Progenitor cell of endocrine pancreas (in vitro differentiated cells): ENCODE results near the gene KANK2. TPM values are rescaled to one million over a fixed set of nuclear protein-coding genes. Genes with fewer than 3 reads are reported as not detected.
A peak's percentile ranks its signal among the peaks of the same experiment; 100 is the strongest.

Source experiments
- DNase-seq: peaks from one replicate; pipeline ENCODE4 v3.0.0; 2021; ENCODE audit warnings: low spot score; ENCODE audit not compliant: unreplicated experiment
- H3K27ac Mint-ChIP-seq: 2 replicates; pipeline ENCODE4 v1.8.0; 2021; ENCODE audit warnings: mild to moderate bottlenecking, moderate library complexity, mixed read lengths
- H3K27me3 Mint-ChIP-seq: 2 replicates; pipeline ENCODE4 v1.8.0; 2021; ENCODE audit warnings: mixed read lengths
- H3K36me3 Mint-ChIP-seq: 2 replicates; pipeline ENCODE4 v1.8.0; 2022; ENCODE audit warnings: mixed read lengths; ENCODE audit not compliant: insufficient read depth
- H3K4me1 Mint-ChIP-seq: 2 replicates; pipeline ENCODE4 v1.8.0; 2021; ENCODE audit warnings: low read depth, mixed read lengths
- H3K4me3 Mint-ChIP-seq: 2 replicates; pipeline ENCODE4 v1.8.0; 2021; ENCODE audit warnings: low read depth, mild to moderate bottlenecking, moderate library complexity, mixed read lengths
- H3K9me3 Mint-ChIP-seq: 2 replicates; pipeline ENCODE4 v1.8.0; 2021; ENCODE audit warnings: low read depth, mixed read lengths
- total RNA-seq: library from RNA; stranded (reverse); gene quantifications from 2 replicates; pipeline ENCODE4 v1.2.1, GENCODE V29; 2021
- TF ChIP-seq, protein P1 (sequence below): fragments of 200-600 bp; sonication (generic); IDR thresholded peaks from one replicate; pipeline ENCODE4 v1.5.0; 2021; ENCODE audit warnings: antibody characterized with exemption, mild to moderate bottlenecking; ENCODE audit not compliant: unreplicated experiment

KANK2 gene
- total RNA-seq, 1 donor from 2014 or later, result 27.6 TPM

DNA sequence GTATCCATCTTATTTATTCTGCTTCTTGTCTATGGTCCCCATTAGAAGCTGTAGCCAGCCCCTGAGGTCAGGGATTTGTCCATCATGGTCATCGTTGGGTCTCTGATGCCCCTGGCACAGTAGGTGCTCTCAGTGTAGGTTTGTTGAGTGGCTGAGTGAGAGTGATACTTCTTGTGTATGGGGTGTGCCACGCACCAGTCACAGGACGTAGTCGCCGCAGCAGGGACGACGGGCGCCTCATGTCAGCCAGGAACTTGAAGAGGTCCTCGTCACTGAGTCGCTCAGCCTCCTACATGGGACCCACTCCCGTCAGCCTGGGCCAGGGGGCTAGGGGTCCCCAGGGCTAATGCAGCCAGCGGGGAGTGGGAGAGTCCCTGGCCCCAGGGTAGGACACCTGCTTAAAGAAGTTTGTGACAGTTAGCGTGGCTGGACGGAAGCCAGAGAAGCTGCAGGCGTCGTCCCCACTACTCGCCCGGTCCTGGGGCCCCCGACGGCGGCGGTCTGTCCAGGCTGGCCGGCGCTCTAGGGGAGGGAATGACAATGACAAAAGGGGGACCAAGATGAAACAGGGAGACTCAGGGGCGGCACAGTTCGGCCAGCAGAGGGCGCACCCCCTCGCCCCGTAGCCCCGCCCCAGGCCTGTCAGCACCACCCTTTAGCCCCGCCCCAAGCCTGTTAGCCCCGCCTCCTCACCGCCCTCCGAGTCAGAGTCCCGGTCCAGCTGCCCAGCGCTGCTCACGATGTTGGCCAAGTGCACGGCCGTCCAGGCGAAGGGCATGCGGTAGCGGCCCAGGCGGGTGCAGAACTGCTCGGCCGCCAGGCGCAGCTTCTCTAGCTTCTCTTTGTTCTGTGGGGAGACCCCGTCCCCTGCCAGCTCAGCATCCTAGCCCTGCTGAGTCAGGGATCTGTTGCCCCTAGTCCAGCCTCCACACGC is 45.8 kb upstream of the KANK2 start:
- Mint-ChIP-seq H3K4me1 (no peaks in the 10 kb centered on the region), H3K27me3 (no peaks in the 10 kb centered on the region), H3K27ac (no peak overlapping the region), H3K9me3 (no peaks in the 10 kb centered on the region), H3K4me3 (no peak overlapping the region), H3K36me3 (peaks cover 31% of the 10 kb centered on the region)
- DNase-seq, result peak; percentile 78
- TF ChIP-seq, protein P1, sequence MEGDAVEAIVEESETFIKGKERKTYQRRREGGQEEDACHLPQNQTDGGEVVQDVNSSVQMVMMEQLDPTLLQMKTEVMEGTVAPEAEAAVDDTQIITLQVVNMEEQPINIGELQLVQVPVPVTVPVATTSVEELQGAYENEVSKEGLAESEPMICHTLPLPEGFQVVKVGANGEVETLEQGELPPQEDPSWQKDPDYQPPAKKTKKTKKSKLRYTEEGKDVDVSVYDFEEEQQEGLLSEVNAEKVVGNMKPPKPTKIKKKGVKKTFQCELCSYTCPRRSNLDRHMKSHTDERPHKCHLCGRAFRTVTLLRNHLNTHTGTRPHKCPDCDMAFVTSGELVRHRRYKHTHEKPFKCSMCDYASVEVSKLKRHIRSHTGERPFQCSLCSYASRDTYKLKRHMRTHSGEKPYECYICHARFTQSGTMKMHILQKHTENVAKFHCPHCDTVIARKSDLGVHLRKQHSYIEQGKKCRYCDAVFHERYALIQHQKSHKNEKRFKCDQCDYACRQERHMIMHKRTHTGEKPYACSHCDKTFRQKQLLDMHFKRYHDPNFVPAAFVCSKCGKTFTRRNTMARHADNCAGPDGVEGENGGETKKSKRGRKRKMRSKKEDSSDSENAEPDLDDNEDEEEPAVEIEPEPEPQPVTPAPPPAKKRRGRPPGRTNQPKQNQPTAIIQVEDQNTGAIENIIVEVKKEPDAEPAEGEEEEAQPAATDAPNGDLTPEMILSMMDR, result peak; percentile 71

DNA sequence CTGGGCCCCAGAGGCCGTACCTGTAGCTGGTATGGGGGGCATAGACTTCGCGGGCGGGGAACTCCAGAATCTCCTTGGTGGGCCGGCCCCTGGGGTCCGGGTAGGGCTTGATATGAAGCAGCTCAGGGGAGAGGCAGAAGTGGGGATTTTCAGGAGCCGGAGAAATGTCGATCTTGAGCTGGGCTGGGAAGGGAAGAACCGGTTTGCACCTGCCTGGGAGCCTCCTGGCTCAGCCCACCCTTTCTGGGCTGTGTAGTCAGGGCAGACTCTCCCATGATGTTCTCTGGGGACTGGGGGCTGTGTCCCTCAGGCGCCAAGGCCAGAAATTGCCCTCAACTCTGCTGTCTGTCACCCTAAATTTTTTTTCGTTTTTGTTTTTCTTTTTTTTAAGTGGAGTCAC is 44.7 kb upstream of the KANK2 start:
- Mint-ChIP-seq H3K4me3 (no peak overlapping the region), H3K27ac (no peak overlapping the region), H3K9me3 (no peaks in the 10 kb centered on the region), H3K36me3 (peaks cover 30% of the 10 kb centered on the region), H3K4me1 (peaks cover under 1% of the 10 kb centered on the region), H3K27me3 (no peaks in the 10 kb centered on the region)
- TF ChIP-seq, protein P1, result no peak
- DNase-seq, result no peak

DNA sequence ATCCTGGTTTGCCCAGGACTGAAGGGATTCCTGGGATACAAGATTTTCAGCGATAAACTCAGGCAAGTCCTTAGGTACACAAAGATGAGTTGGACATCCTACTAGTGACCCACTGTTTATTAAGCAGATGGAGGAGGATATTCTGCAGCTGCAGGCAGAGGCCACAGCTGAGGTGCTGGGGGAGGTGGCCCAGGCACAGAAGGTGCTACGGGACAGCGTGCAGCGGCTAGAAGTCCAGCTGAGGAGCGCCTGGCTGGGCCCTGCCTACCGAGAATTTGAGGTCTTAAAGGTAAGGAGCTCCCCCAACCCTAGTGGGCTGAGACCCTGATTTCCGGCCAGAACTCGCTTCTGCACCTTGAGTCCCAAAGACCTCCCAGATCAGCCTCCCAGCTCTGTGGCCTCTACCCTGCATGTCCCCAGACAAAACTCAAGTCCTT is 42.7 kb upstream of the KANK2 start:
- peaks cover 1% of the 10 kb centered on the region for H3K4me1 Mint-ChIP-seq
- H3K27ac Mint-ChIP-seq, result no peak overlapping the region
- H3K4me3 Mint-ChIP-seq, result no peak overlapping the region
- TF ChIP-seq, protein P1, result no peak
- H3K27me3 Mint-ChIP-seq, result no peaks in the 10 kb centered on the region
- H3K9me3 Mint-ChIP-seq, result no peaks in the 10 kb centered on the region
- no peak for DNase-seq
- H3K36me3 Mint-ChIP-seq, result peaks cover 24% of the 10 kb centered on the region

DNA sequence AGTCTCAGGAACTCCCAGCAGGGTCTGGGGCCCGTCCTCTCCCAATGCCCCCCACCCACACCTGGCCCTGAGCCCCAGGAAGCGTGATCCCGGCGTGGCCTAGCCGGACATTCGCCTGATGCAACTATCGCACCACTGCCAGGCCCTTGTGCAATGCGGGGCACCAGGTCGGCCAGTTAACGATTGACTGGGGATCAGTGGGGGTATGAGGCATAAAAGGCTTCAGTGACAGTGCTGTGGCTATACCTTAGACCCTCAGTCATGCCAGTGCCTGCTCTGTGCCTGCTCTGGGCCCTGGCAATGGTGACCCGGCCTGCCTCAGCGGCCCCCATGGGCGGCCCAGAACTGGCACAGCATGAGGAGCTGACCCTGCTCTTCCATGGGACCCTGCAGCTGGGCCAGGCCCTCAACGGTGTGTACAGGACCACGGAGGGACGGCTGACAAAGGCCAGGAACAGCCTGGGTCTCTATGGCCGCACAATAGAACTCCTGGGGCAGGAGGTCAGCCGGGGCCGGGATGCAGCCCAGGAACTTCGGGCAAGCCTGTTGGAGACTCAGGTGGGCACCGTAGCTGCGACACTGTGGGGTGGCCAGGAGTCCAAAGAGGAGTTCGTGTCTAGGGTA is 42.1 kb upstream of the KANK2 start, which contains the start of gene ANGPTL8:
ANGPTL8 (plus strand) TSS at position 243 of the 624 bp plus-strand sequence; CDS start at position 262, 19 bp downstream.
- H3K9me3 Mint-ChIP-seq, result no peaks in the 10 kb centered on the region
- H3K4me3 Mint-ChIP-seq, result no peak within 1 kb of the TSS
- DNase-seq, result no peak
- no peak within 1 kb of the TSS for H3K27ac Mint-ChIP-seq
- no peaks in the 10 kb centered on the region for H3K27me3 Mint-ChIP-seq
- H3K4me1 Mint-ChIP-seq, result peaks cover 1% of the 10 kb centered on the region
- TF ChIP-seq, protein P1, result no peak
- peaks cover 23% of the 10 kb centered on the region for H3K36me3 Mint-ChIP-seq

DNA sequence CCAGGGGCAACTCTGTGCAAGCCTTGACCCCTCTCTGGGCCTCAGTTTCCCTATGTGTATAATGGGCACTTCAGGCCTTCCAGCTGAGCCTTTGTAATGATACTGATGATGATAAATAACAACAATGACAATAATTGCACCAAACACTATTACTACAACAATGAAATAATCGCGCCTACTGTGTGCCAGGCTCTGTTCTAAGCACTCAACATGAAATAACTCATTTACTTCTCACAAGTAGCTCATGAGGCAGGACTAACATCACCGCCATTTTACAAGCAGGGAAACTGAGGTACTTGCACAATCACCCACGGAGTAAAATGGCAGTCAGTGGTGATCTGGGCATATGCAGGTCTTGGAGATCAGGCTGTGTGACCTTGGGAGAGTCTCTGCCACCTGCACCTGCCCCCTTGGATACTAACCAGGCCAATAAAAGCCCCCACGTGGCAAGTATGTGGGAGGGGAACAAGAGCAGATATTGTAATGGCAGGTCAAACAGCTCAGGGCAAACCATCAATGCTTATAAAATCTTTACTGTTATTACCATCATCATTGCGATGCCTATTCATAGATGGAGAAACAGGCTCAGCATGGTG is 41.5 kb upstream of the KANK2 start:
- Mint-ChIP-seq H3K27me3 (no peaks in the 10 kb centered on the region), H3K36me3 (peaks cover 23% of the 10 kb centered on the region), H3K4me1 (peaks cover 1% of the 10 kb centered on the region), H3K4me3 (no peak overlapping the region), H3K27ac (no peak overlapping the region), H3K9me3 (no peaks in the 10 kb centered on the region)
- TF ChIP-seq, protein P1, result no peak
- no peak for DNase-seq
